Measurements from ENCODE around the gene LMO7.
"Not testable (repeated sequence)": the region's sequence is repeated elsewhere in the genome, so short reads cannot be mapped to it uniquely, and the experiment has no call there.

The LMO7 gene

DNA sequence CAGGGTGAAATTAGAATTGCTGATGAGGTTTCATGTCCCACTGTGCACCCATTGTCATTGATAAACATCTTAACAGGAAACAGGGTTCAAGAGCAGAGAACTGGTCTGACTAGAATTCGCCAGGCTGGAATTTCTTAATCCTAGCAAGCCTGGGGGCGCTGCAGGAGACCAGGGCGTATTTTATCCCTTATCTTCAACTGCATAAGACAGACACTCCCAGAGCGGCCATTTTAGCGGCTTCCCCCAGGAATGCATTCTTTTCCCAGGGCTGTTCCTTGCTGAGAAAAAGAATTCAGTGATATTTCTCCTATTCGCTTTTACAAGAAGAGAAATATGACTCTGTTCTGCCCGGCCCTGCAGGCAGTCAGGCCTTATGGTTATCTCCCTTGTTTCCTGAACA, 63.6 kb downstream of the LMO7 start:
- not testable (repeated sequence) for H3K4me1 Mint-ChIP-seq (ENCODE audit: low read depth); H3K27me3 Mint-ChIP-seq; H3K9me3 Mint-ChIP-seq (ENCODE audit: low read depth); H3K4me3 Mint-ChIP-seq; H3K27ac Mint-ChIP-seq; H3K36me3 Mint-ChIP-seq

DNA sequence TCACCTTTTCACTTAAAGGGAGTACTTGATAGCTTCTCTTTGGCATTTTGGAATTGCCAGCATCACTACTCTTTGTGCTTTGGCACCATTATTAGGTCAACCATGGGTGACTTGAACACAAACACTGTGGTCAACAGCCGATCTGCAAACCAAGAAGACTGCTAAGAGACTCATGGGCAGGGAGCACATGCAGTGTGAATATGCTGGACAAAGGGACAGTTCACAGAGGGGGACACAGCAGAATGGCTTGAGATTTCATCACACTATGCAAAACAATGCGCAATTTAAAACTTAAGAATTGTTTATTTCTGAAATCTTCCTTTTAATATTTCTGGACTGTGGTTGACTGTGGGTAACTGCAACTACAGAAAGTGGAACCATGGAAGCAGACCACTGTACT, 64.4 kb downstream of the LMO7 start:
- Mint-ChIP-seq H3K27ac (no peak overlapping the region), H3K27me3 (no peaks in the 10 kb centered on the region), H3K4me3 (no peak overlapping the region), H3K9me3 (ENCODE audit: low read depth) (no peaks in the 10 kb centered on the region), H3K4me1 (ENCODE audit: low read depth) (peaks cover 5% of the 10 kb centered on the region), H3K36me3 (peaks cover 6% of the 10 kb centered on the region)

DNA sequence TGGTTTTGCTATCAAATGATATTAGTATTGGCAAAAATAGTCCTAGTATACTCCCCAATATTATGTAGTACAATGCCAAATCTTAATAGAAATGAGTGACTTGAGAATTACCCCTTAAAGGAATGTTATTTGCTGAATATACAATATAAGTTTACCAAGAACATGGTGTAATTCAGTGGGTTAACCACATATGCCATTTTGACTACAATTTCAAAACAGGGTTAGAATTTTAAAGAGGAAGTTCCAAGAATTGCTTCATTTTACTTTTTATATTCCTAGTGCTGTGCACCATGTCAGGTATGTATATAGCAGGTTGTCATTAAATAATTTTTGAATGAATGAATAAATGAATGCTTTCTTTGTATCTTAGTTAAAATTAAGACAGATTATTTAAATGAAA, 66.3 kb downstream of the LMO7 start:
- H3K4me1 Mint-ChIP-seq (ENCODE audit: low read depth): peaks cover 10% of the 10 kb centered on the region
- H3K9me3 Mint-ChIP-seq (ENCODE audit: low read depth): no peaks in the 10 kb centered on the region
- H3K27me3 Mint-ChIP-seq: no peaks in the 10 kb centered on the region
- no peak overlapping the region for H3K27ac Mint-ChIP-seq
- H3K4me3 Mint-ChIP-seq: no peak overlapping the region
- H3K36me3 Mint-ChIP-seq: peaks cover 6% of the 10 kb centered on the region

GRCh38 chr13:75703769-75704168, 67.6 kb downstream of the LMO7 start:
- H3K4me1 Mint-ChIP-seq (ENCODE audit: low read depth): peaks cover 10% of the 10 kb centered on the region
- H3K36me3 Mint-ChIP-seq: peaks cover 6% of the 10 kb centered on the region
- no peak overlapping the region for H3K4me3 Mint-ChIP-seq
- H3K9me3 Mint-ChIP-seq (ENCODE audit: low read depth): no peaks in the 10 kb centered on the region
- H3K27me3 Mint-ChIP-seq: no peaks in the 10 kb centered on the region
- H3K27ac Mint-ChIP-seq: no peak overlapping the region

- H3K4me1 Mint-ChIP-seq (ENCODE audit: low read depth): peaks cover 10% of the 10 kb centered on the region
- H3K27me3 Mint-ChIP-seq: no peaks in the 10 kb centered on the region
- H3K27ac Mint-ChIP-seq: no peak overlapping the region
- H3K9me3 Mint-ChIP-seq (ENCODE audit: low read depth): no peaks in the 10 kb centered on the region
- peaks cover 3% of the 10 kb centered on the region for H3K36me3 Mint-ChIP-seq
- no peak overlapping the region for H3K4me3 Mint-ChIP-seq
Observed at GRCh38 chr13:75704194-75704926, 68.2 kb downstream of the LMO7 start.

GRCh38 chr13:75704927-75705288, 68.8 kb downstream of the LMO7 start:
- Mint-ChIP-seq H3K9me3 (ENCODE audit: low read depth) (no peaks in the 10 kb centered on the region), H3K27me3 (no peaks in the 10 kb centered on the region), H3K4me1 (ENCODE audit: low read depth) (peaks cover 10% of the 10 kb centered on the region), H3K4me3 (no peak overlapping the region), H3K36me3 (peaks cover 3% of the 10 kb centered on the region), H3K27ac (no peak overlapping the region)

DNA sequence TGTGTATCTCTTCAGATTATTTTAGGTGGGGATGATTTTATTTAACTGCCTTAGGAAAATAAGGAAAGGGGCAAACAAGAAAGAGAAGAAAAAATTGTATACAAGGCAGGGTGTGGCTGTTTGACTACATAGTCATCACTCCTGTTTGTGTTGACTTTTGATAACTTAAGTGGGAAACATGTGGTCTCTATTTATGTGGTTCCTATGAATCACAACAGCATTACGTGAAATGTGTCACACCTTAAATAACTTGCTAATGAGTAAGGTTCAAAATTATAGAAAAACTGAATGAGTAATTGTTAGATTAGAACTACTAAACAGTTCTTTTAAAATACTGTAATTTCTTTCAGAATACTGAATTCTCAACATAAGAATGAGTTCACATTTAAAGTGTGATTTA, 69.3 kb downstream of the LMO7 start:
- Mint-ChIP-seq H3K27me3 (no peaks in the 10 kb centered on the region), H3K4me3 (no peak overlapping the region), H3K27ac (no peak overlapping the region), H3K4me1 (ENCODE audit: low read depth) (peaks cover 10% of the 10 kb centered on the region), H3K9me3 (ENCODE audit: low read depth) (no peaks in the 10 kb centered on the region), H3K36me3 (peaks cover 5% of the 10 kb centered on the region)

DNA sequence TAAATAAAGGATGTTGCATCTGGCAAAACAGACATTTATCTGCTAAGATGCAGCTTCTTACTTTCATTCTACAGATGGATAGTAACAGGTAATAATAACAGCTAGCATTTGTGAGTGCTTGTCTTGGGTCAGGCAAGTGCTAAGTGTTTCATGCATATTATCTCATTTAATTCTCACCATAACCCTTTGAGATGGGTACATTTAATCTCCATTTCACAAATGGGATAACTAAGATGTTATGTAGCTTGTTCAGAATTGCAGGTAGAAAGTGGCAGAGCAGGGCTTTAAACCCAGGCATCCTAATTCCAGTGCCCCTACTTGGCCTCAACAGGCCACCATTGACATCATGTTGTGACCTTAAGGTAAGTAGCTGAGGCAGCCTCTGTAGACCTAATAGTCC, 69.8 kb downstream of the LMO7 start:
- Mint-ChIP-seq H3K27me3 (no peaks in the 10 kb centered on the region), H3K4me1 (ENCODE audit: low read depth) (peaks cover 10% of the 10 kb centered on the region), H3K9me3 (ENCODE audit: low read depth) (no peaks in the 10 kb centered on the region), H3K36me3 (peaks cover 5% of the 10 kb centered on the region), H3K4me3 (no peak overlapping the region), H3K27ac (no peak overlapping the region)

- Mint-ChIP-seq H3K4me3 (no peak overlapping the region), H3K36me3 (peaks cover 13% of the 10 kb centered on the region), H3K9me3 (ENCODE audit: low read depth) (no peaks in the 10 kb centered on the region), H3K4me1 (ENCODE audit: low read depth) (peaks cover 8% of the 10 kb centered on the region), H3K27me3 (no peaks in the 10 kb centered on the region), H3K27ac (no peak overlapping the region)
Observed at GRCh38 chr13:75713852-75714251, 77.7 kb downstream of the LMO7 start.

DNA sequence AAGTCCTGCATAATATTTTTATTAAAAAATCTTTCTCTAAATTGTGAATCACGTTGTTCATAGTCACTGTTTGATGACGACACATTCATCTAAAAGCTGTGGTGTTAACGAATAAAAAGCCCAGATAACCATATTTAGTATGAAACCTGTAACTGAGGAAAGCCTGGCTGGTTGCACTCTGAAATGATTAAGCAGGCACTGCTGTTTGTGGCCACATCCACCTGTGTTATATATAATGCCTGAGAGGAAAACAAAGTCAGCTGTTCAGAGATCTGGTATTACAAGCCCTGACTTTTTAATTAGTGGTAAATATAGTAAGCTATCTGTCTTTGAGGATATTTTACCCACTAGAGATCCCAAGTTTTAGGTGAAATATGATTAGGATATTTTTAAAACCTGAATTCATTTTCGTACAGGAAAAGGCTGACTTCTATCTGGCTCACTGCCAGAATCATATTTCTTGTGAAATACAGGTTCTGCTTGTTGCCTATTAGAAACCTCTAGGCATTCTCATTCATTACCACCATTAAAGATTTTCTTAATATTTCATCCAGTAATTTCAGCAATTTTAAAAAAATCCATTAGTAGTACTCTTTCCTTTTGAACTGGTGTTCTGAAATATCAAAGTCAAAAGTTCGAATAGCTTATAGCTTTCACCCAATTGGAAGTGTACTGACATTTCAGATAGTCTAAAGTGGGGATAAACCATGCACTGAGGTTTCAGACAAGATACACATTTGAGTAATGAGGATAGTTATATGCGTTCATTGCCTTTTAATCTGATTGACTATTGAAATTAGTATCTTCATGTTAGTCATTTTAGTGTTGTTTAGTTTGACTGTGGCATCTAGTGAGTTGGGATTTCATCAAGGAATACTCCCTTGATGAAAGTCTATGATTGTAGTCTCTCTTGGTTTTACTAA, 79.7 kb downstream of the LMO7 start:
- H3K27ac Mint-ChIP-seq: no peak overlapping the region
- no peaks in the 10 kb centered on the region for H3K9me3 Mint-ChIP-seq (ENCODE audit: low read depth)
- no peaks in the 10 kb centered on the region for H3K27me3 Mint-ChIP-seq
- H3K4me3 Mint-ChIP-seq: no peak overlapping the region
- peaks cover 8% of the 10 kb centered on the region for H3K4me1 Mint-ChIP-seq (ENCODE audit: low read depth)
- peaks cover 16% of the 10 kb centered on the region for H3K36me3 Mint-ChIP-seq

GRCh38 chr13:75717525-75717924, 81.4 kb downstream of the LMO7 start:
- Mint-ChIP-seq H3K4me3 (no peak overlapping the region), H3K27ac (no peak overlapping the region), H3K4me1 (ENCODE audit: low read depth) (peaks cover 8% of the 10 kb centered on the region)

DNA sequence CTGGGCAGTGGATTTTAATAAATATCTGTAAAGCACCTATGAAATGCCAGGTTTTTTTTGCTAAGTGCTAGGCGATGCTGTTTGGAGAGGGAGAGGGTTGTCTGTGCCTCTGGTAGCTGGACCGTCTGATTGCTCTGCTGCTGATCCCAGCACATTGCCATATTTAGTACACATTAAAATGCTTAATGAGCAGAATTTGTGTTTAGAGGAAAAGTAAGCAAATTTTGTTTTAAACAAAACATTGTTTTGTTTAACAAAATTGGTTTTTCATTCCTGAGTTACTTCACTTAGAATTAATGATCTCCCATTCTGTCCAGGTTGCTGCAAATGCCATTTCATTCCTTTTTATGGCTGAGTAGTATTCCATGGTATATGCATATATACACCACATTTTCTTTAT, 85.2 kb downstream of the LMO7 start:
- Mint-ChIP-seq H3K27me3 (no peaks in the 10 kb centered on the region), H3K4me3 (no peak overlapping the region), H3K27ac (no peak overlapping the region), H3K9me3 (ENCODE audit: low read depth) (no peaks in the 10 kb centered on the region), H3K4me1 (ENCODE audit: low read depth) (peaks cover 1% of the 10 kb centered on the region), H3K36me3 (peaks cover 5% of the 10 kb centered on the region)

More at GRCh38 chr13:75717525-75717924, 81.4 kb downstream of the LMO7 start:
- no peaks in the 10 kb centered on the region for H3K9me3 Mint-ChIP-seq (ENCODE audit: low read depth)
- H3K36me3 Mint-ChIP-seq: peaks cover 14% of the 10 kb centered on the region
- H3K27me3 Mint-ChIP-seq: no peaks in the 10 kb centered on the region

GRCh38 chr13:75723901-75724300, 87.8 kb downstream of the LMO7 start:
- no peaks in the 10 kb centered on the region for H3K9me3 Mint-ChIP-seq (ENCODE audit: low read depth)
- no peaks in the 10 kb centered on the region for H3K4me1 Mint-ChIP-seq (ENCODE audit: low read depth)
- no peaks in the 10 kb centered on the region for H3K27me3 Mint-ChIP-seq
- no peak overlapping the region for H3K27ac Mint-ChIP-seq
- H3K36me3 Mint-ChIP-seq: peaks cover 8% of the 10 kb centered on the region
- no peak overlapping the region for H3K4me3 Mint-ChIP-seq

DNA sequence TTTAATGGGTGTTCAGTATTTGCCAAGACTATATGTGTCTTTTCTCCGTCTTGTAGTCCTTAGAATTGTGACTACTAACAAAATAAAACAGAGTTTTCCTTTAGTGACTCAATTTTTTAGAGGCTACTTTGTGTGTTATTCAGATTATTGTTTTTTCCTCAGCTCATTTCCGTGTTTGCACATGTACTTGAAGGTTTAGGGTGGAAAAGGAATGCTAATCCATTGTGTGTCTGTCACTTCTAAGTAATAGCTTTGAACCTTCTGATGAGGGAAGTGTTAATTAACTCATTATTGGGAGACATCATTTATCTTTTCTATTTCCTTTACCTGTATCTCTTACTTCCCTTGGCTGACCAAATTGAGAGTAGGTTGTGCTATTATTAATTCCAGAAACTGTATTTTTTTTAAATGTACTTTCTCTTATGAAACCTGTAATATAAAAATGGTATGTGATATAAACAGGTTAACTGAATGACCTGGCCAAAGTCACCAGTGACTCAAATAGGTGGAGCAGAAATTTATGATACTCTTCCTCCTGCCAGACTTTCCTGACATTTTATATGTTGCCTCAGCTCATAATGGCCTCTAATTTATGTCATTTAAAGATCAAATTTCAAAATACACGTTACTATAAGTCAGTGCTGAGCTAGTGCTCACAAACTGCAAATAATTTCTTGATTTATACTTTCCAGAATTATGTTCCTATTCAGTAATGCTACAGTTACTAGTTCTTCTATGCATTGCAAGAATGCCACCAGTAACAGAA, 88.8 kb downstream of the LMO7 start:
- peaks cover 2% of the 10 kb centered on the region for H3K36me3 Mint-ChIP-seq
- H3K9me3 Mint-ChIP-seq (ENCODE audit: low read depth): no peaks in the 10 kb centered on the region
- H3K27me3 Mint-ChIP-seq: no peaks in the 10 kb centered on the region
- H3K4me3 Mint-ChIP-seq: no peak overlapping the region
- H3K4me1 Mint-ChIP-seq (ENCODE audit: low read depth): no peaks in the 10 kb centered on the region
- H3K27ac Mint-ChIP-seq: no peak overlapping the region

- H3K9me3 Mint-ChIP-seq (ENCODE audit: low read depth): no peaks in the 10 kb centered on the region
- H3K4me1 Mint-ChIP-seq (ENCODE audit: low read depth): no peaks in the 10 kb centered on the region
- H3K27me3 Mint-ChIP-seq: no peaks in the 10 kb centered on the region
- H3K36me3 Mint-ChIP-seq: peaks cover 2% of the 10 kb centered on the region
- no peak overlapping the region for H3K27ac Mint-ChIP-seq
- no peak overlapping the region for H3K4me3 Mint-ChIP-seq
Observed at GRCh38 chr13:75725736-75726135, 89.6 kb downstream of the LMO7 start.

All from activated naive CD8-positive, alpha-beta T cell (primary cell).